ENCODE measurements around the gene KLRK1.
"Not testable (repeated sequence)": the region's sequence is repeated elsewhere in the genome, so short reads cannot be mapped to it uniquely, and the experiment has no call there.

The KLRK1 gene

DNA sequence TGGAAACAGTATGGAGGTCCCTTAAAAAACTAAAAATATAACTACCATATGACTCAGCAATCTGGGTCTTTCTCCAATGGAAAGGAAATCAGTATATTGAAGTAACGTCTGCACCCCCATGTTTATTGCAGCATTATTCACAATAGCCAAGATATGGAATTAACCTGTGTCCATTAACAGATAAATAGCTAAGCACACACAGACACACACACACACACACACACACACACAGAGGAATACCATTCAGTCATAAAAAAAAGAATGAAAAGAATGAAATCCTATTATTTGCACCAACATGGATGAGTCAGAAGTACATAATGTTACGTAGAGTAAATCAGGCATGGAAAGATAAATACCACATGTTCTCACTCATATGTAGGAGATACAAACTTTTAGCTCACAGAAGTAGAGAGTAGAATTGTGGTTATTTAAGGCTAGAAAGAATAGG is 4.7 kb downstream of the KLRK1 start:
- TF ChIP-seq, protein P1, sequence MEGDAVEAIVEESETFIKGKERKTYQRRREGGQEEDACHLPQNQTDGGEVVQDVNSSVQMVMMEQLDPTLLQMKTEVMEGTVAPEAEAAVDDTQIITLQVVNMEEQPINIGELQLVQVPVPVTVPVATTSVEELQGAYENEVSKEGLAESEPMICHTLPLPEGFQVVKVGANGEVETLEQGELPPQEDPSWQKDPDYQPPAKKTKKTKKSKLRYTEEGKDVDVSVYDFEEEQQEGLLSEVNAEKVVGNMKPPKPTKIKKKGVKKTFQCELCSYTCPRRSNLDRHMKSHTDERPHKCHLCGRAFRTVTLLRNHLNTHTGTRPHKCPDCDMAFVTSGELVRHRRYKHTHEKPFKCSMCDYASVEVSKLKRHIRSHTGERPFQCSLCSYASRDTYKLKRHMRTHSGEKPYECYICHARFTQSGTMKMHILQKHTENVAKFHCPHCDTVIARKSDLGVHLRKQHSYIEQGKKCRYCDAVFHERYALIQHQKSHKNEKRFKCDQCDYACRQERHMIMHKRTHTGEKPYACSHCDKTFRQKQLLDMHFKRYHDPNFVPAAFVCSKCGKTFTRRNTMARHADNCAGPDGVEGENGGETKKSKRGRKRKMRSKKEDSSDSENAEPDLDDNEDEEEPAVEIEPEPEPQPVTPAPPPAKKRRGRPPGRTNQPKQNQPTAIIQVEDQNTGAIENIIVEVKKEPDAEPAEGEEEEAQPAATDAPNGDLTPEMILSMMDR (IDR thresholded peaks at IDR 0.05; ENCODE audit: low read depth, low read length) = no peak
- DNase-seq (ENCODE audit: low read depth, low spot score) = peak; percentile 93
- no peak overlapping the region for H3K4me3 ChIP-seq (ENCODE audit: low read depth, low read length)
- in situ Hi-C loops (cut with HindIII; ENCODE audit: low sequenced_read_pairs) = no loop called here

DNA sequence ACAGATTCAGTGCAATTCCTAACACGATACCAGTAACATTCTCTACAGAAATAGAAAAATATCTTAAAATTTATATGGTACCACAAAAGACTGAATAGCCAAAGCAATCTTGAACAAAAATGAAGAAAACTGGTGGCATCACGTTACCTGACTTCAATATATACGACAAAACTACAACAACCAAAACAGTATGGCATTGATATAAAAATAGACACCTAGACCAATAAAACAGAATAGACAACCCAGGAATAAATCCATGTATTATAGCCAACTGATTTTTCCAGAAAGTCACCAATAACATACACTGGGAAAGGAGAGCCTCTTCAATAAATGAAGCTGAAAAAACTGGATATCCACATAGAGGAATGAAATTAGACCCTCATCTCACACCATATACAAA is 5.7 kb downstream of the KLRK1 start:
- no peak for DNase-seq (ENCODE audit: low read depth, low spot score)
- in situ Hi-C loops (cut with HindIII; ENCODE audit: low sequenced_read_pairs) = no loop called here
- no peak overlapping the region for H3K4me3 ChIP-seq (ENCODE audit: low read depth, low read length)
- TF ChIP-seq, protein P1 (IDR thresholded peaks at IDR 0.05; ENCODE audit: low read depth, low read length) = no peak

DNA sequence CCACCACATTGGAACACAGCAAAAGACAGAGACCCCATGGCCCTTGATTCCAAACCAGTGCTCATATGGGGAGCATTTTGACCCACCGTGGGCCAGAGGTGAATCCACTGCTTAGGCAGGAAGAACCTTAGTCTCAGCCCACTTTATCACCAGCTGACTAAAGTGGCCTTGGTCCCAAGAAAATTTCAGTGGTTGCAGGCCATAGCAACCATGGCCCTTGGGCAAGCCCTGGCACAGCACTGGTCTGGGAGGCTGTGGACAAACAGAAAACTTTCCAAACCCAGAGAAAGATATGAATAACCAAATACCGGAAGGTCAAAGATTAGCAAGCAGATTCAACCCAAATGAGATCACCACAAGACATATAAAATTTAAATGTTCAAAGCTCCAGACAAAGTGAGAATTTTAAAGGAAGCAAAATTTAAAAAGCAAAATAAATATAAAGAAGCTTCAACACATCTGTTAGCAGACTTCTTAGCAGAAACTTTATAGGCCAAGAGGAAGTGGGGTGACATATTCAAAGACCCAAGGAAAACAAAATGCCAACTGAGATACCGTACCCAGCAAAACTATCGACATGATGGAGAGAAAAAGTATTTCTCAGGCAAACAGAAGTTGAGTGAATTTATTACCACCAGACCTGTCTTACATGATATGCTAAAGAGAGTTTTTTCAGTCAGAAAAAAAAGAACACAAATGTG is 7.8 kb downstream of the KLRK1 start:
- in situ Hi-C loops (cut with HindIII; ENCODE audit: low sequenced_read_pairs) = no loop called here
- TF ChIP-seq, protein P1 (IDR thresholded peaks at IDR 0.05; ENCODE audit: low read depth, low read length) = no peak
- no peak for DNase-seq (ENCODE audit: low read depth, low spot score)
- no peak overlapping the region for H3K4me3 ChIP-seq (ENCODE audit: low read depth, low read length)

DNA sequence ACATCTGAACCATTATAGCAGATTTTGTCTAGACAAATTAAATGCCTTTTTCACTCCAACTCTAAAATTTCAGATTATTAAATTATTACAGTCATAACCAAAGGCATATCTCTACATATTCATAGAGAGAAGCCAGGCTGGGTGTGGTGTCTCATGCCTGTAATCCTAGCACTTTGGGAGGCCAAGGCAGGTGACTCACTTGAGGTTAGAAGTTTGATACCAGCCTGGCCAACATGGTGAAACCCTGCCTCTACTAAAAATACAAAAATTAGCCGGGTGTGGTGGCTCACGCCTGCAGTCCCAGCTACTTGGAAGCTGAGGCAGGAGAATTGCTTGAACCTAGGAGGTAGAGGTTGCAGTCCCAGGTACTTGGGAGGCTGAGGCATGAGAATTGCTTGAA is 11.1 kb downstream of the KLRK1 start:
- DNase-seq (ENCODE audit: low read depth, low spot score); H3K4me3 ChIP-seq (ENCODE audit: low read depth, low read length); in situ Hi-C loops (cut with HindIII; ENCODE audit: low sequenced_read_pairs): not testable (repeated sequence)

DNA sequence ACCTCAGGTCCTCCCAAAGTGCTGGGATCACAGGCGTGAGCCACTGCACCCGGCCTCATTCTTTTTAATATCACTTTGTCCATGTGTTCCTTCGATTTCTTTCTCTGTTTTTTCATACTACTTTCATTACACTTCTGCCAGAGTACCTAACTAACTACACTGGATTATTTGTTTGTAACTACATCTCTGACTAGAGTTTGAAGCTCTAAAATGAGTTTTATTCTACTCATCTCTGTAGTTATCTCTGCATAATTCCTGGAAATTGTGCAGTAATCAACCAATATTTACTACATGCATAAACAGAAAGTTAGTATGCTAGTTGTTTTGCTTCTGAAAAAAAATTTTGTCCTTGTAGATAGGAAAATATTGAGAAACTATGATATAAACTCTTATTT is 15.2 kb downstream of the KLRK1 start:
- in situ Hi-C loops (cut with HindIII; ENCODE audit: low sequenced_read_pairs) = no loop called here
- no peak for DNase-seq (ENCODE audit: low read depth, low spot score)
- TF ChIP-seq, protein P1 (IDR thresholded peaks at IDR 0.05; ENCODE audit: low read depth, low read length) = no peak
- no peak overlapping the region for H3K4me3 ChIP-seq (ENCODE audit: low read depth, low read length)

DNA sequence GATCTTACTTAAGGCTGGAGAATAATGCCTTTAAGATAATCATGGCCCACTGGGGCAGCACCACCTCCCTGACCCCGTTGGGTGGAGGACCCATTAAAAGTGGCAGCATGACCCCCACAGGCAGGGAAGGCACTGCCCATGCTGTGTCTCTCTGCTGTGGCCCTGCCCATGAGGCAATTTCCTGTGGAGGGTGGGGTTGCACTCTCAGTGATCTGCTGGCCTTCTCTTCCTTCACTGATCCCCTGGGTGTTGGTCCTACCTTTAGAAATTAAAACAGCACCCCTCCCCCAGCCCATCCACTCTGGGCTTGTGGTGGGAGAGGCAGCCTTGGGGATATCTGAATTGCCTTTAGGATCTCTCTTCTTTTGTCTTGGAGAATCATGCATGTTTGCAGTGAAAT is 17.3 kb downstream of the KLRK1 start:
- no peak overlapping the region for H3K4me3 ChIP-seq (ENCODE audit: low read depth, low read length)
- TF ChIP-seq, protein P1 (IDR thresholded peaks at IDR 0.05; ENCODE audit: low read depth, low read length) = no peak
- in situ Hi-C loops (cut with HindIII; ENCODE audit: low sequenced_read_pairs) = no loop called here
- no peak for DNase-seq (ENCODE audit: low read depth, low spot score)

DNA sequence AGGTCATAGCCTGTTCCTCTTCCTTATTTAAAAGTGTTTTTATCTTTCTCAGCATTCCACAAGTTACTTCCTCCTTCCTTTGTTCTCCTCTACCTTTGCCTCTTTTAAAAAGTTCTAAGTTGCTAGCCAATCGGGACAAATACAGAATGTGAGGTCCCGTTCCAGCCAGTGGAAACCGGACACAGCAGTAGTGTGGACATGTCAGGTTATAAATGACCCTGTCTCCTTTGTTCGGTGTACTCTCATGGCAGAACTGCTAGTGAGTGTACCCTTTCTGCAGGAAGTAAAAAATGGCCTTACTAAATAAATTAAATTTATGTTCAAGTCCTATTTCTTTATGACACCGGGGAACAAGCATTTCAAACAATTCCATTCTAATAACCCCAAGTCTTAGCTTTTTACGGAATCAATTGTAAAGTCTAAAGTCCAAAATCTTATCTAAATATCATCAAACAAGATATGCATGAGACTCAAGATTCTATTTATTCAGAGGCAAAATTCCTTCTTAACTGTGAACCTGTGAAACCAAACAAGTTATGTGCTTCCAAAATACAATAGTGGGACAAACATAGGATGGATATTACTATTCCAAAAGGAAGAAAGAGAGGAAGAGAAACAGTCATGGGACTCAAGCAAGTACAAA is 17.8 kb downstream of the KLRK1 start:
- DNase-seq (ENCODE audit: low read depth, low spot score); in situ Hi-C loops (cut with HindIII; ENCODE audit: low sequenced_read_pairs); H3K4me3 ChIP-seq (ENCODE audit: low read depth, low read length): not testable (repeated sequence)
